Fibroblast of skin of right quadriceps (primary cell): Measurements from ENCODE around the gene SRGAP1.
A peak's percentile ranks its signal among the peaks of the same experiment; 100 is the strongest.
"Not testable (repeated sequence)": the region's sequence is repeated elsewhere in the genome, so short reads cannot be mapped to it uniquely, and the experiment has no call there.

Source experiments
- DNase-seq: peaks from one replicate; pipeline ENCODE4 v3.0.0-alpha.2; 2013

Gene SRGAP1

DNA sequence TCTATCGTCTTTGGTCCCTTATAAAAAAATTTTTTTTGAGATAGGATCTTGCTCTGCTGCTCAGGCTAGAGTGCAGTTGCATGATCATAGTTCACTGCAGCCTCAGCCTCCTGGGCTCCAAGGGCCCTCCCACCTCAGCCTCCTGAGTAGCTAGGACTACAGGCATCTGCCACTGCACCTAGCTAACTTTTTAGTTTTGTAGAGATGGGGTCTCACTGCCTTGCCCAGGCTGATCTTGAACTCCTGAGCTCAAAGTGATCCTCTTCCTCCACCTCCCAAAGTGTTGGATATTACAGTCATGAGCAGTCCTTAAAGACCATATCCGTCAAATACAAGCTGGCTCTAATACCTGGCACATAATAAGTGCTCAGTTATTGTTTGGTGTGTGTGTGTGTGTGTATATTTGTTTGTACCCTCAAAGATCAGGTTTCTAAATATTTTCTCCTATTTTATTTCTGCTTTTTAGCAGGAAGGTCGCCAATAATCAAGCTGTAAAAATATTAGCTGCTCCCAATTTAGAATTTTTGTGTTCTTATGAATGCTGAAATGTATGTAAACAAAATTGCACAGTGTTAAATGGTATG, 30.5 kb downstream of the SRGAP1 start:
- no peak for DNase-seq

DNA sequence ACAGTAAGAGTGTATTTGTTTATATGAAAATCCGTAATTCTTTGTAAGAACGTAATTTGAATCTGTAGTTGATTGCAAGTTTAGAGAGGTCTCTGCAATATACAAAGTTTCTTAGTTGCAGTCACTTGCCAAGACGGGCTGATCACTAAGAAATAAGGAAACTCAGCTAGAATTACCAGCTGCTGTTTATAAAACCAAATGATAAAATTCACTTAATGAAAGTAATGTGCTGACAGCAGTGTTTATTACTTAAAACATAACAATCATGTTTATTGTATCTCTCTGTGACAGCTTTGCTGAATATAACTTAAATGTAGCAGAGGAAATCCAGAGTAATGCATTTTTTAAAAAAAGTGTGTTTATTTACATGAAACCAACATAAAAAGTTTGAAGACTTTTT, 31.2 kb downstream of the SRGAP1 start:
- DNase-seq = no peak

DNA sequence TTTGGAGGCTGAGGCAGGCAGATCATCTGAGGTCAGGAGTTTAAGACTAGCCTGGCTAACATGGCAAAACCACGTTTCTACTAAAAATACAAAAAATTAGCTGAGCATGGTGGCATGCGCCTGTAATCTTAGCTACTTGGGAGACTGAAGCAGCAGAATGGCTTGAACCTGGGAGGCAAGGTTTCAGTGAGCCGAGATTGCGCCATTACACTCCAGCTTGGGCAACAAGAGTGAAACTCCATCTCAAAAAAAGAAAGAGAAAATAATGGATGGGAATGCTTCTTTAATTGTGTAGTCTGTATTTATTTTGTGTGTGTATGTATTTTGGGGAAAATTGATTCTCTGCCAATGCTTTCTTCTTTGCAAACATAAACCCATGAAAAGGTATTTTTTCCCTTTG, 32.5 kb downstream of the SRGAP1 start:
- no peak for DNase-seq

DNA sequence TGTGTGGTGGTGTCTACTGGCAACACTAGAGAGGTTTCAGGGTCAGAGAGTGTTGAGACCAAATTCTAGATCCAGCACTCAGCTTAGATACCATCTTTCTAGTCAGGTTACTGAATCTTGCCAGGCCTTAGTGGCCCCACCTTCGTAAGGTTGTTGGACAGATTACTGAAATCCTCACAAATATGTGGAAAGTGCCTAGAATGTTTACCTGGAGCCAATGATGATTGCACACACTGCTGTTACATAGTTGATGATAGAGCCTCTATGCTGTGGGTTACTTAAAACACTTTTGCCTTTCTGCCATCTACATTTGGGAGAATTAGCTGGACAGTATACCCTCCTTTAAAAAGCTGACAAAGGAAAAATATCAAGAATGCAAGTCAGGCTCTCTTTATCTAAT, 33.2 kb downstream of the SRGAP1 start:
- no peak for DNase-seq

DNA sequence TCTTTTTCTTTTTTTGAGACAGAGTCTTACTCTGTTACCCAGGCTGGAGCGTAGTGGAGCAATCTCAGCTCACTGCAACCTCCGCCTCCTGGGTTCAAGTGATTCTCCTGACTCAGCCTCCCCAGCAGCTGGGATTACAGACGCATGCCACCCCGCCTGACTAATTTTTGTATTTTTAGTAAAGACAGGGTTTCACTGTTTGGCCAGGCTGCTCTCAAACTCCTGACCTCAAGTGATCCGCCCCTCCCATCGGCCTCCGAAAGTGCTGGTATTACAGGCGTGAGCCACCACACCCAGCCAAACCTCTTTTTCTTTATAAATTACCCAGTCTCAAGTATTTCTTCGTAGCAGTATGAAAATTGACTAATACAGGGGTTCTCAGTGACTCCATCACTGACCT, 35.7 kb downstream of the SRGAP1 start:
- DNase-seq = not testable (repeated sequence)

DNA sequence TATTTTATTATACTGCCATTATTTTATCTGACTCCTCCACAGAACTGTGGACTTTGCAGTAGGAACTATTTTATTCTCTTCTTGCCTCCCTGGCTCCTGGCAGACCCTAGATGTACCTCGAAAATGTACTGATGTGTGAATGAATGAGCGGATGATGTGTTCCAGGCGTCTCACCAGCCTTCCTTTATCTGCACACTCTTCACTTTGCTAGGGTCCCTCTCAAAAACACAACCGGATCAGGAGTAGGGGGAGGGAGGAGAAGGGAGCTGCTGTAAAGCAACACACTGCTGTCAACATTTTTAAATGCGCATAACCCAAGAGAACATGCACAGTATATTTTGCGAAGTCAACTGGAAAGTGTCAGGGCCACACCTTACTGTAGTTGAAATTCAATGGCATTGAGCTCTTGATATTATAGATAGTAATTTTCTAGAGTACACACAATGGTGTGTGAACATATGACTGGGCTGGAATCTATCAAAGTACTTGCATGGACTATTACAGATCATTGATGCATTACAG, 36.3 kb downstream of the SRGAP1 start:
- no peak for DNase-seq

DNA sequence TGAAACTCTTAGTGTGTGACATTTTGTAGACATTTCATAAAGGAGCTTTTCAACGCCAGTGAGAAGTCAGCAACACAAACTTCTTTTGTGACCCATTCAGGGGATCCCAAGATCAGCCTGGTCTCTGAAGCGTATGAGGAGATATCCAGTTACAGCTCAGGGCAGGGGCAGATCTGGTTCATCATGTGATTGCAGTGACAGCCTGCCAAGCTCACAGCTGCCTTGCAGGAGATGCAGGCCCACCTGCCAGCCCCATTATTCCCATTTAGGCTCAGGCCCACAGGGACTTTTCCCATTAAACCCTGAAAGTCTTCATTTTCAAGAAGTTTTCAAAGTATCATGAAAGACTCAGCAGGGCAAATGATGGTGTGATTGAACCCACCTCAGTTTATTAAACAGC, 38.3 kb downstream of the SRGAP1 start:
- DNase-seq = no peak

DNA sequence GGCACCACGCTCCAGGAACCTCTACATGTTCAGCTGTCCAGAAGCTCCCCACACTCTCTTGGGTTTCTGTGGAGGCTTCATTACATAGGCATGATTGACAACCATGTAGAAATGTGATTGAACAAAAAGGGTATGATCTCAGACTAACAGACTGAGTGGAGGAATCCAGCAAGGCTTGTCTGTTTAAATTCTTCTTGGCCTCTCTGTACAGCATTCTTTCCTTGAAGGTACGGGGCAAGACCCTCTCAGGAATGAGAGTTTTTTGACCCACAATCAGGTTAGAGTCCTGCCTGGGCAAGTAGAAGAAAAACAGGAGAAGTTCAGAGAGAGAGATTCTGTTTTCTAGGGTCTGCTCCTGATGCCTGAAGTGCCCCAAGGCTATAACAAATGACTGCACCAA, 40.9 kb downstream of the SRGAP1 start:
- DNase-seq = no peak

DNA sequence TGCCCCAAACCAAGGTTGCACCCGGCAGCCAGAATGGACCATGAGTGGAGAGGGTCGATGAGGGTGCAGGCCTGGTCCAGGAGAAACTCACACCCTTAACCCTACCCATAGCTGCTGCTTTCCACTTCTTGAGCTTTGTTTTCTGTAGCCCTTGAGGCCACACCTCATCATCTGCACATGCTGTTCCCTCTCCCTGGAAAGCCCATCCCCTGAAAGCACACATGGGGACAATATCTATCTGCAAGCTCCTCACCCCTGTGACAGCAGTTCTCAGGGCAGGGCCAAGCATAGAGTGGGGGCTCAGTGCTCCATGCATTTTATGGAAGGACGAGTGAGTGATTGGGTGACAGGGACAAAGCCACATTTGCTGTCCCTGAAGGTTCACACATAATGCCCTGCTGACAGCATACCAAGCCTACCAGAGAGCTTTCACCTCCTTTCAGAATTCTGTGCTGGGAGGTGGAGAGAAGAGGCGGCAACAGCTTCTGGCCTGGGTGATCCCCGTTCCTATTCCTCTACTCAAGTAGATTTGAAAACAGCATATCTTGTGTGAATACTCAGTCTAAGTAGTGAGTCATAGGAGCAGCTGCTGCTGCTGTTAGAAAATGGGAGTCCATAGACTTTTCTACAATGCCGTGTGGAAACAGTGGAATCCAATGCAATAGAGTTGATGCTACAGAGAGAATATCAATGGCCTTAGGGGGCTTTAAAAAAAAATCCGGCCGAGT, 44.6 kb downstream of the SRGAP1 start:
- DNase-seq = peak; percentile 57

DNA sequence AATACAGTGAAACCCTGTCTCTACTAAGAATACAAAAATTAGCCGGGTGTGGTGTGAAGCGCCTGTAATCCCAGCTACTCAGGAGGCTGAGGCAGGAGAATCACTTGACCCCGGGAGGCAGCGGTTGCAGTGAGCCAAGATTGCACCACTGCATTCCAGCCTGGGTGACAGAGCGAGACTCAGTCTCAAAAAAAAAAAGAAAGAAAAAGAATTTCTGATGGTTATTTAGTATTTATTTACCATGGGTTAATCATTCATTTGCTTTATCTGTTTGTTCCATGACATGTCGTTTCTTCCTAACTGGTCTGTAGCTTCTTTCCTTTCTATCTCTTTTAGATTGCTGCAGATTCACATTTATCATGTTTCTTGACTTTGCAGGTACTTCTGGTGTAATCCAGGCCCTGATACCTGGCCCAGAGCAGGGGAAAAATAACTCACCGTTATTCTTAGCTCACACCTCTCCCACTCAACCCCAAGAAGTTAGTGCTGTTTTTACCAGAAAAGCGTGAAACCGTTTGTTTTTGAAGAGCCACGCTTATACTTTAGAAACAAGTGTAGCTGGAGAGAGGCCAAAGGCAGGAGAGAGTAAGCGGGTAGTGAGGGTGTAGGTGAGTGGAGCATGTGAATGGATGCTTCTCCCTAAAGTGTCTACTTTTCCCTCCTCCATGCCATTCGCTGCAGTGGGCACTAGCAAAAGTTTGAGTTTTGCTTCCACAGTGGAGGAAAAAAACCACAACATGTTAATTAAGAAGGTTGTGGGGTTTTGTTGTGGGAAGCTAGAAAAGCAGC, 45.4 kb downstream of the SRGAP1 start:
- no peak for DNase-seq

DNA sequence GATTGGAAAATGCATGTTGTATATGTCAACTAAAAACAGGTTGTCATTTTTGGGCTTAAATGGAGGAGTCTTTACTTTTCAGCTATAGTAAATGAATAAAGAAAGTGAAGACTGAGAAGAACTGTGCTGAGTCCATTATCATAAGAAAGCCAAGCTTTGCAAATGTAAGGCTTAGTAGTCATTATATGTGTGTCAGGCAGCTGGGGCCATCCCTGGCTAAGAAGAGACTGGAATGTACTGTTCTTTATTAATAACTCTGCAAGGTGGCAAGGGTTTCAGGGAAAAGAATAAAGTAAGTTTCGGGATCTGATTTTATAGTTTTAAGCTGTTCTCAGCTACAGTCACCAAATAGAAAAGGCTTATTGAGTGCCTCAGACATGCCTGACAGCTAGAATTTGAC, 48.7 kb downstream of the SRGAP1 start:
- no peak for DNase-seq

DNA sequence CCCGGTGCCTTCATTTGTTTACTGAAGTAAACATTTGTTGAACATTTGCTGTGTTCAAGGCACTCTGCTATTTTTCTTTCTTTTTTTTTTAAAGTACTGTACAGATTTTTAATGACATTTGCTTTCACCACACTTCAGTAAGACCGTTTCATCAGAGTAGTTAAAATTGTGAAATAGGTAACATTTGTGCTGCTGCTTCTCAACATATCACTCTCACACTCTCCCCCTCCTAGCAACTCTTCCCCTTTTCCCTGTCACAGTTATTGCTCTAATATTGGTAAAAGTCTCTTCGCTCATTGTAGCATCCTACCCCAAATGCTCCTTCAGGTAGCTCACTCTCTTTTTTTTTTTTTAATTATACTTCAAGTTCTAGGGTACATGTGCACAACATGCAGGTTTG, 49.6 kb downstream of the SRGAP1 start:
- DNase-seq = no peak

DNA sequence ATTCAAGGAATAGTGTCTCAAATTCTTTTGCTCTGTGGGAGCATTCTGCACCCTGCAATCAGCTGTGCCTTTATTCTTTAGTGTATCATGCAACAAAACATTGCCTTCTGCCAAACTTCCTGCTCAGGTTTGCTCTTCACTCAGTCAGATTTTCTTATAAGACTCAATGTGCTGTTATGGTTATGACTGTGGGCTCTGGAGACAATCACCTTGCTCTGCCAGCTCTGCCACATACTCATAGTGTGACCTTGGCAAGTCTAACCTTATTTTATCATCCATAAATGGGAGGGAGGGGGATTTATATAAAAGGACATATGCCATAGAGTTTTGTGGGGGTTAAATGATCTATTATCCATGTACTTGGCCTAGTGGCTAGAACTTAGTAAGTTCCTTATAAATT, 51.3 kb downstream of the SRGAP1 start:
- DNase-seq = no peak

DNA sequence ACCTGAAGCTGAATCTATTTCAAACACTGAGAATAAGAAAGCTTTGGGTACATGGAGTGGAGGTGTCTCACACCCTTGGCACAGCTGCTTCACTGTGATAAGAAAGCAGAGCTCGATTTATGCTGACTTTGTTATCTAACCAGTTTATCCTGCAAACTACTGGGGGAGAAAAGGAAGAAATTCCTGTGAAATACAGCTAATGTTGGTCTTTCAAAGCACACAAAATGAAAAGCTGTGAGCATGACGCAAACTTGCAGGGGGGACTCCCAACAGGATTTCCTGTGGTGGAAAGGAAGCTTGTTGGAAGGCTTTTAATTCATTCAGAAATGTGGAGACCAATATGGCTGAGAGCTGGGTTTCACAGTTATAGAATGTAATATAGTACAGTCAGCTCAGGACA, 53.4 kb downstream of the SRGAP1 start:
- DNase-seq = peak; percentile 57

DNA sequence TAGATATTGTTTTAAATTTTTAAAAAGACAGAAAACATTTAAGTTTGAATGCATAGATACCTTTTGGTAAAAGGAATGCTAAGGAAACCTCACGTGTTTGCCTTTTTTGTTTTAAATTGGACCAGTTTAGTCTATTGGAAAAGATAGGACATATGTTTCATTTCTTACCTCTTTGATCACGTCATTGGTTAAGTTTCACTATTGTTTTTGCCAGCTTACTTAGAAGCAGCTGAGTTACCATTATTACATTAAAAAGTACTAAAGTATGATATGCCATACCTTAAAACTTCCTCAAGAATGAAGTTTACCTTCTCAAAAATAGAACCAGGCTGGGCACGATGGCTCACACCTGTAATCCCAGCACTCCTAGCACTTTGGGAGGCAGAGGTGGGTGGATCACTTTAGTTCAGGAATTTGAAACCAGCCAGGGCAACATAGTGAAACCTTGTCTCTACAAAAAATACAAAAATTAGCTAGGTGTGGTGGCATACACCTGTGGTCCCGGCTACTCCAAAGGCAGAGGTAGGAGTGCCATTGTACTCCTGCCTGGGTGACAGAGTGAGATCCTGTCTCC, 54.4 kb downstream of the SRGAP1 start:
- DNase-seq = no peak

DNA sequence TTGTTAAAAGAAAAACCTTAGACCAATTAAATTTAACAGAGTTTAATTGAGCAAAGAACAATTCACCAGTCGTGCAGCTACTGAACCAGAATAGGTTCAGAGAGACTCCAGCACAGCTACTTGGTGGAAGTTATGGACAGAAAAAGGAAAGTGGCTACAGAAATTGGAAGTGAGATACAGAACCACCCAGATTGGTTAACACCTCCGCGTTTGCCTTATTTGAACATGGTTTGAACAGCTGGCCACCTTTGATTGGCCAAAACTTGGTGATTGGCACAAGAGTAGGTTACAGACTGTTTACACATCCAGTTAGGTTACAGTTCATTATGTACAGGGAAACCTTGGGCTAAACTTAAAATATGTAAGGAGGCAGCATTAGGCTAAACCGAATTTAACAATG, 54.9 kb downstream of the SRGAP1 start:
- no peak for DNase-seq

DNA sequence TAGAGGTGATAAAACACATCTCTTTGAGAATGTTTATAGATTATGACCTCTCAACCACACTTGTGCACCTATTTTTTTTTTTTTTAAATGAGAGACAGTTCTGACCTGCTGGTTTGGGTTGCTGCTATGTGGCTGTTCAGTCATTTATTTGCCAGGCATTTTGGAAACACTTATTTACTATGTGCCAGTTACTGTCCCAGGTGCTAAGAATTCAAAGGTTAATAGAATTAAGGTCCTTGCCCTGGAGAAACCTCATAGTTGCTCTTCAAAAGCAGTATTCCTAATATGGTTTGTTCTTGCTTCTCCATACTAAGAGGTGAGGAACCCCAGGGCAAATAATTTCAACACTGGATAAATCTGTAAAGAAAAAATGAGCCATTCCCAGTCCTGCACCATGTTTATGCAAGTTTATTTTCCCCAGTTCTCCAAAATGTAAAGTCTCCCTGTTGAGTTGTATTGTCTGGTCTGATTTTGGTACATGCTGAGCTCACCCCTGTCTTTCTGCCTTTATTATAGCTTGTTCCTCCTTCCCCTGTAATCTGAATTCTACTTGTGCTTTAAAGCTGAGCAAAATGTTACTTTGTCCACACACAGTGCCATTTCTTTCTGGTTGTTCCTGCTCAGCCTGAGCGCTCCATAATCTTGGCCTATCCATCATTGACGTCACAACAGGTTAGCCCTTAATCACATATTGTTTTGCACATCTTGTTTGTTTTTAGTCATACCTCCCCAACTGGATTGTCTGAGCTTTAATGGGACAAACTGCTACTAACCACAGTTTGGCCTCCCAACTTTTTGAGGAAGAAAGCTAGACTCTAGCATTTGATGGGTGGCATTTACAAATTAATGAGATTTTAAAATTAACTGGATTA, 56.7 kb downstream of the SRGAP1 start:
- no peak for DNase-seq

DNA sequence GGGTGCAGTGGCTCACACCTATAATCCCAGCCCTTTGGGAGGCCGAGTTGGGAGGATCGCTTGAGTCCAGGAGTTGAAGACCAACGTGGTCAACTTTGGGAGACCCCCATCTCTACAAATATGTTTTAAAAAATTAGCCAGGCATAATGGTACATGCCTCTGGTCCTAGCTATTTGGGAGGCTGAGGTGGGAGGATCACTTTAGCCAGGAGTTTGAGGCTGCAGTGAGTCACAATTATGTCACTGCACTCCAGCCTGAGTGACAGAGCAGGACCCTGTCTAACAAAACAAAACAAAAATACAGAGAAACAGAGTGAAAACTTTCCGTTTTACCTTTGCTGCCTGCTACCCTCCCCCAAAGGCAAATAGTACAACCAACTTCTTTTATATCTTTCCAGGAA, 60.2 kb downstream of the SRGAP1 start:
- no peak for DNase-seq

DNA sequence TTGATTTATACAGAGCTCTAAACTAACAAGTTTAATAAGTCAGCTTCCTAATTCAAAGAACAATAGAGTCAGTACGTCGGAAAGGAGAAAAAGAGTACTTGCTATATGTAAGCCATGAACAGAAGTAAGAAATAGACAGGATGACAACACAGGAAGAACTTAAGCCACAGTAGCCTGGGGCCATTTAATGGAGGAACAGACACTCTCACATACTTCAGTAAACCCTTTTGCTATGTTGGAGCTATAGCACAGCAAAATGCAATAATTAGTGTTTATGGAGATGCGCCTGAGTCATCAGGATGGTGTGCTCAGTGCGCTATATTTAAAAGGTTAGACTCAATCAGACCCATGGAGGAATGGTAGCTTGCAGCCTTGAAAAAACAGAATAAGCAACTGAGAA, 61.0 kb downstream of the SRGAP1 start:
- peak; percentile 45 for DNase-seq

DNA sequence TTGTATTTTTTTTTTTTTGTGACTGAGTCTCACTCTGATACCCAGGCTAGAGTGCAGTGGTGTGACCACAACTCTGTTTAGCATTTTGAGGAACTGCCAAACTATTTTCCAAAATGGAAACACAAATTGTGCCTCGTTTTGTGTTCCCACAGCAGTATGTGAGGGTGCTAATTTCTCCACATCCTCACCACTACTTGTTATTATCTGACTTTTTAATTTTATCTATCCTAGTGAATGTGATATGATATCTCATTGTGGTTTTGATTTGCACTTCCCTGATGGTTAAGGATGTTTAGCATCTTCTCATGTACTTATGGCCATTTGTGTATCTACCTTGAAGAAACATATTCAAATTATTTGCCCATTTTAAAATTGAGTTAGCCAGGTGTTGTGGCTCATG, 62.4 kb downstream of the SRGAP1 start:
- DNase-seq = no peak

DNA sequence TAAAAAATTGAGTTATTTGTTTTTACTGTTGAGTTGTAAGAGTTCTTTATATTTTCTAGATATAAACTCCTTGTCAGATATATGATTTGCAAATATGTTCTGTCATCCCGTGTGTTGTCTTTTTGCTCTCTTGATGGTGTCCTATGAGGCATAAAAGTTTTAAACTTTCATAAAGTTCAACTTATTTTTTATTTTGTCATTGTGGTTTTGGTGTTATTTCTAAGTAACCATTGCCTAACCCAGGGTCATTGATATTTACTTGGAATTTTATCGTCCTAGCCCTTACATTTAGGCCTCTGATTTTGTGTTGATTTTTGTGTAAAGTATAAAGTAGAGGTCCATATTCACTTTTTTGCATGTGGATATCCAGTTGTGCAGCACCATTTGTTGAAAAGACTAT, 63.1 kb downstream of the SRGAP1 start:
- DNase-seq = no peak

DNA sequence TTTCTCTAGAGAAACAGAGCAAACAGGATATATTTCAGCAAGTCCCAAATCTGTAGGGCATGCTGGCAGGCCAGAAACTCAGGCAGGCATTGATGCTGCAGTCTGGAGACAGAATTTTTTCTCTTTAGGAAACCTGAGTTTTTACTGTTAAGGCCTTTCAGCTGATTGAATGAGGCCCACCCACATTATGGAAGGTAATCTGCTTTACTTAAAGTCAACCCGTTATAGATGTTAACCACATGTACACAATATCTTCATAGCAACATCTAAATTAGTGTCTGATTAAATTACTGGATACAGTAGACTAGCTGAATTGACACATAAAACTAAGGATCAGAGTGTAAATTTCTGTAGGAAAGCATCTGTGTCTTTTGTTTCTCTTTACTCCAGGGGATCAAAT, 65.2 kb downstream of the SRGAP1 start:
- no peak for DNase-seq

DNA sequence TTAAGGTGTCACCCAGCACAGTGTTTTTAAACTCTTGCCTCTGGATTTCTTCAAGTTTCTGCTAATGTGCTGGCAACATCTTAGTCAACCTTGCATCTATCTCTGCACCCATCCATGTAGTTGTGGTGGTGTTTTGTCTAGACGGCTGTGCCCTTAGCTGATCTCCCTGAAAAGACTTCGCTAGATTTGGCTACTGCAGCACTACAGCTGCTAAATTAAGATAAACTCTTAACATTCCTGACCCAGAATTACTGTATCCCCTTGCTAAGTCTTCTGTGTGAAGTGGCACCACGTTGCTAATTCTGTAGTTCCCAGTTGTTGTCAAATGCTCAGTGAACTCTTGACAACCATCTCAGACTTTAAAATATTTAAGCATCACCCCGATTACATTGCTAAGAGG, 66.8 kb downstream of the SRGAP1 start:
- DNase-seq = no peak
